Activated B cell treated with CpG ODN at 0.5 μM for 24 hours (primary cell): Measurements from ENCODE around the gene BOLA1. TPM values are rescaled to one million over a fixed set of nuclear protein-coding genes. Genes with fewer than 3 reads are reported as not detected.

Source experiments
- ATAC-seq: fragments of 200-7000 bp; cut with Tn5 transposase; one replicate; pipeline ENCODE4 v1.10.0; 2021; ENCODE audit warnings: low read depth, mild to moderate bottlenecking, moderate library complexity
- CTCF ChIA-PET: fragments of 350-600 bp; sonication (Branson Sonifier 250); formaldehyde crosslinking; loops from one replicate; lab custom pipeline; 2021; ENCODE audit warnings: antibody characterized with exemption; lab: Charles Lee
- POLR2A ChIA-PET: fragments of 350-600 bp; sonication (Branson Sonifier 250); formaldehyde crosslinking; loops from one replicate; lab custom pipeline; 2021; ENCODE audit warnings: antibody characterized with exemption; lab: Charles Lee
- DNase-seq: peaks from one replicate; pipeline ENCODE4 v3.0.0; 2022
- H3K27ac Mint-ChIP-seq: one replicate; pipeline ENCODE4 v1.8.0; 2020; ENCODE audit warnings: mixed read lengths
- H3K27me3 Mint-ChIP-seq: one replicate; pipeline ENCODE4 v1.8.0; 2021; ENCODE audit warnings: mixed read lengths
- H3K36me3 Mint-ChIP-seq: one replicate; pipeline ENCODE4 v1.8.0; 2021; ENCODE audit warnings: low read depth, mixed read lengths
- H3K4me1 Mint-ChIP-seq: one replicate; pipeline ENCODE4 v1.8.0; 2021; ENCODE audit warnings: mixed read lengths
- H3K4me3 Mint-ChIP-seq: one replicate; pipeline ENCODE4 v1.8.0; 2020; ENCODE audit warnings: mild to moderate bottlenecking, mixed read lengths
- H3K9me3 Mint-ChIP-seq: one replicate; pipeline ENCODE4 v1.8.0; 2020; ENCODE audit warnings: mixed read lengths
- intact Hi-C: fragments of 100-400 bp; cut with micrococcal nuclease; formaldehyde crosslinking; loops from one replicate; pipeline ENCODE4 v1.15.1; 2024
- total RNA-seq: library from RNA; stranded (reverse); gene quantifications from 2 replicates; pipeline ENCODE4 v1.2.3, GENCODE V29; 2022
- TF ChIP-seq, protein P1 (sequence below): fragments of 200-600 bp; IDR thresholded peaks from one replicate; pipeline ENCODE4 v1.8.0; 2022; ENCODE audit warnings: antibody characterized with exemption, mild to moderate bottlenecking

The BOLA1 gene
- total RNA-seq, 1 donor from 2014 or later = 10.2 TPM

DNA sequence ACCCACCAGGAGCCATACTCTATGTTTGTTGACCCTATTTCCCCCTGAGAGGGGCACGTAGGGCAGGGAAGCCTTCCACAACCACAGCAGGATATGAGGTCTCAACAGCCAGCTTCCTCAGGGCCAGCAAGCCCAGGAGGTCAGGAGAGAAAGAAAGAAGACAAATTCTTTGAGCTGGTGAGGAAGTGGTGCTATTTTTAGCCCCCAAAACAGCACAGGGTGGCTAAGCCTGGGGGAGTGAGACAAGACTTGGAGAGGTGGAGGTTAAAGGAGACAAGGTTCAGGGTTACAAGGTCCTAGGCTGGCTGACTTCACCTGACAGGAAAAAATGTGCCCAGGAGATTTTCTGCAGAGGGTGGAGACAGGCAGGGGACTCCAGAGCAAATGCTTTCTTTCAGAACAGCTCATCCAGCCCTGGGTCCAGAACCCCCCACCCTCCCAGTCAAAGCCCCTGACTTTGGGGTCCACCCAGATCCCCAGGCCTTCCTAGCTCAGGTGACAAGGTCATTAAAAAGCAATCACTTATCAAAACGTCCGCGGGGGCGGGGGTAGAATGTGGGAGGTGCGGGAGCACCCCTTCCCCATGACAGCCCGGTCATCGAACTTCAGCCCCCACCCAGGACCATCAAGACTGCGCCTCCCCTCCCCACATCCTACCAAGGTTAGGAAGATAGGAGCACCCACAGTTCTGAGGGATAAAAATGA, 17.0 kb downstream of the BOLA1 start:
- TF ChIP-seq, protein P1, sequence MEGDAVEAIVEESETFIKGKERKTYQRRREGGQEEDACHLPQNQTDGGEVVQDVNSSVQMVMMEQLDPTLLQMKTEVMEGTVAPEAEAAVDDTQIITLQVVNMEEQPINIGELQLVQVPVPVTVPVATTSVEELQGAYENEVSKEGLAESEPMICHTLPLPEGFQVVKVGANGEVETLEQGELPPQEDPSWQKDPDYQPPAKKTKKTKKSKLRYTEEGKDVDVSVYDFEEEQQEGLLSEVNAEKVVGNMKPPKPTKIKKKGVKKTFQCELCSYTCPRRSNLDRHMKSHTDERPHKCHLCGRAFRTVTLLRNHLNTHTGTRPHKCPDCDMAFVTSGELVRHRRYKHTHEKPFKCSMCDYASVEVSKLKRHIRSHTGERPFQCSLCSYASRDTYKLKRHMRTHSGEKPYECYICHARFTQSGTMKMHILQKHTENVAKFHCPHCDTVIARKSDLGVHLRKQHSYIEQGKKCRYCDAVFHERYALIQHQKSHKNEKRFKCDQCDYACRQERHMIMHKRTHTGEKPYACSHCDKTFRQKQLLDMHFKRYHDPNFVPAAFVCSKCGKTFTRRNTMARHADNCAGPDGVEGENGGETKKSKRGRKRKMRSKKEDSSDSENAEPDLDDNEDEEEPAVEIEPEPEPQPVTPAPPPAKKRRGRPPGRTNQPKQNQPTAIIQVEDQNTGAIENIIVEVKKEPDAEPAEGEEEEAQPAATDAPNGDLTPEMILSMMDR = no peak
- no peak overlapping the region for H3K27ac Mint-ChIP-seq
- ChIA-PET CTCF (no interaction called here), POLR2A (interaction anchor here (2.9 kb wide), 1 partner anchor 28 kb away, joined by 17 read pairs; a partner anchor contains a TSS)
- H3K4me3 Mint-ChIP-seq = no peak overlapping the region
- H3K36me3 Mint-ChIP-seq = no peaks in the 10 kb centered on the region
- DNase-seq (no peak), ATAC-seq (no peak)
- intact Hi-C loops = no loop called here
- H3K27me3 Mint-ChIP-seq = peaks cover 26% of the 10 kb centered on the region
- H3K4me1 Mint-ChIP-seq = peaks cover 23% of the 10 kb centered on the region
- H3K9me3 Mint-ChIP-seq = no peaks in the 10 kb centered on the region

DNA sequence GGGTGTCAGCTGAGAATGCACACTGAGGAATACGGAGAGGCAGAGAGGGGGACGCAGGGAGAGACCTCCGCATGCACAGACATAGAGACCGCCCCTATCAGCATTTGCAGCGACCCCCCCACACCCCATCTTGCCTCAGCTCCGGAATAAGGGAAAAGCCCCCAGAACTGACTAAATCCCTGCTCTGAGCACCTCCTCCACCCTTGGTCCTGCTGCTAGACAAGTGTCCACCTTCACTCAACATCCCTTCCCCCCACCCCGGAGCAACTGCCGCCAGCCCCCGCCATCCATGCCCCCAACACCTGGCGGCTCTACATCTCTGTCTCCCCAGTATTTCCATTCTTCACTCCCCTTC, 17.5 kb downstream of the BOLA1 start:
- intact Hi-C loops = no loop called here
- ChIA-PET POLR2A (interaction anchor here (2.9 kb wide), 1 partner anchor 29 kb away, joined by 17 read pairs; a partner anchor contains a TSS), CTCF (no interaction called here)
- H3K4me3 Mint-ChIP-seq = peak overlapping the region; percentile 19
- peaks cover 26% of the 10 kb centered on the region for H3K27me3 Mint-ChIP-seq
- H3K36me3 Mint-ChIP-seq = peaks cover 5% of the 10 kb centered on the region
- no peak for DNase-seq
- H3K27ac Mint-ChIP-seq = no peak overlapping the region
- TF ChIP-seq, protein P1 = no peak
- ATAC-seq = no peak
- H3K9me3 Mint-ChIP-seq = no peaks in the 10 kb centered on the region
- peaks cover 23% of the 10 kb centered on the region for H3K4me1 Mint-ChIP-seq

DNA sequence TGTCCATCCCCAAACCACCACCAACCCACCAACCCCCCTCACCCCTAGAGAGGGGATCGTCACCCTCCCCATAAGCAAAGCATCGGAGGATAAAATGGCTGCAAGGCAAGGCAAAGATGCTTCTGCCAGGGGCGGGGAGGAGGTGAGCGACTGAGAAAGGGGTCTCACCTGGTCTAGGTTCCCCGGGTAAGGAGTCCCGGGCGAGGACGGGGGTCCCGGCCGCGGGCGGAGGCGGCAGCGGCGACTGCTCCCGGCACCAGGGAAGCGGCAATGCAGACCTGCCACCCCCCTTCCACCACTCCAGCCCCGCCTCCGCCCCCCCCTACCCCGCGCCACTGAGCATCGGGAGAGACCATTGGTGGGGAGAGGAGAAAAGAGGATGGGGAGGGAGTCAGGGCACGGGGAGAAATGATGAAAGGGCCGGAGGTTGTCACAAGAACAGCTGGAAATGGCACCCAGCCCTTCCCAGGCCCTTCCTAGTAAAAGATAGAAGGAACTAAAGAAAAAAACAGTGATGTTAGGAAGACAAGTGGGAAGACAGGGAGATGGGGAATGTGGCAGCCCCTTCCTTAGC, 18.3 kb downstream of the BOLA1 start, which contains the start of gene SV2A:
TSS of gene SV2A (minus strand) at position 274 of the 574 bp plus-strand sequence. CDS start 4,004 bp downstream, outside the sequence.
- no peak for ATAC-seq
- peaks cover 11% of the 10 kb centered on the region for H3K36me3 Mint-ChIP-seq
- H3K27me3 Mint-ChIP-seq = peaks cover 26% of the 10 kb centered on the region
- ChIA-PET POLR2A (no interaction called here), CTCF (no interaction called here)
- no peak within 1 kb of the TSS for H3K27ac Mint-ChIP-seq
- peak within 1 kb of the TSS; percentile 19 for H3K4me3 Mint-ChIP-seq
- TF ChIP-seq, protein P1 = no peak
- DNase-seq = no peak
- peaks cover 23% of the 10 kb centered on the region for H3K4me1 Mint-ChIP-seq
- no peaks in the 10 kb centered on the region for H3K9me3 Mint-ChIP-seq
- intact Hi-C loops = no loop called here

DNA sequence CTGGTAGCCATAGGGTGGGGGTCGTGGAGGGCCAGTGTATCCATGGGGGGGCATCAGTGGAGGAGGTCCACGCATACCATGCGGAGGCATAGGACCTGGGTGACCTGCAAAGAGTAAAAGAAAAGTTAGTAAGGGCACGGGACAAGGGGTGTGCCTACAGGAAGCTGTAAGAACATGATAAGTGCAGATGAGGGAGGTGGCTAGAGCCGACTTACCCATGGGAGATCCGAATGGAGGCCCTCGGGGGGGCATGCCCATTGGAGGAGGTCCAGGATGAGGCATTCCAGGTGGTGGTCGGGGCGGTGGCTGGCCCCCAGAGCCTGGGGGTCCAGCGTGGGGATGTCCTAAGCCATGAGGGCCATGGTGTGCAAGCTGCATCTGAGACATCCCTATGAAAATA, 24.3 kb downstream of the BOLA1 start:
- Mint-ChIP-seq H3K27me3 (peaks cover 8% of the 10 kb centered on the region), H3K9me3 (no peaks in the 10 kb centered on the region), H3K4me3 (no peak overlapping the region), H3K4me1 (peaks cover 36% of the 10 kb centered on the region), H3K27ac (no peak overlapping the region), H3K36me3 (peaks cover 56% of the 10 kb centered on the region)
- ATAC-seq (no peak), DNase-seq (no peak)
- CTCF ChIA-PET = no interaction called here
- intact Hi-C loops = no loop called here
- TF ChIP-seq, protein P1 = no peak
- POLR2A ChIA-PET = interaction anchor here (1.5 kb wide), 1 partner anchor 37 kb away, joined by 6 read pairs; a partner anchor contains a TSS

DNA sequence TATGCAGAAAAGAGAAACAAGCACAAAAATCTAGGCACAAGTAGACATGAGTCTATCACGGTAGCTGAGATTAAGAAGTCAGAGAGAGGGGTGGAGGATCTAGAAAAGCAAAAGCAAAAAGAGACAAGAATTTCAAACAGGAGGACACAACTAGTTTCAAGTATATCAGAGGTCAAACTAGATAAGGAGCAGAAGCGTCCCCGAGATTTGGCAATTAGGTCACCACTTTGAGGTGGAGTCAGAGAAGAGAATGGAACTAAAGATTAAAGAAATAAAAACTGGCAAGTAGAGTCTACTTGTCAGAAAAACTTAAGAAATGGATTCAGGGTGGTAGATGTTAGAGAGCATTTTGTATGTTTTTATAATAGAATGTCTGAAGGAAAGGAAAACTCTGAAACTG, 26.0 kb downstream of the BOLA1 start:
- peak overlapping the region; percentile 70 for H3K4me3 Mint-ChIP-seq
- DNase-seq (no peak), ATAC-seq (no peak)
- TF ChIP-seq, protein P1 = no peak
- no peaks in the 10 kb centered on the region for H3K9me3 Mint-ChIP-seq
- peaks cover 36% of the 10 kb centered on the region for H3K4me1 Mint-ChIP-seq
- H3K27me3 Mint-ChIP-seq = no peaks in the 10 kb centered on the region
- CTCF ChIA-PET = no interaction called here
- POLR2A ChIA-PET = interaction anchor here (0.6 to 5.7 kb wide), 3 partner anchors 39 to 262 kb away, joined by 7 to 122 read pairs (median 10); a partner anchor contains a TSS
- peaks cover 56% of the 10 kb centered on the region for H3K36me3 Mint-ChIP-seq
- intact Hi-C loops = no loop called here
- H3K27ac Mint-ChIP-seq = no peak overlapping the region
